Measurements from ENCODE around the gene HOXB2. TPM values are rescaled to one million over a fixed set of nuclear protein-coding genes. Genes with fewer than 3 reads are reported as not detected.

Gene HOXB2
- total and polyA plus RNA-seq, 9 of the 15 experiments (the other 6 are each of a cell fraction or from before 2014, with no cell fraction given) = 2.1 to 97.7 (median 21.2) TPM

GRCh38 chr17:48546137-48546923 lies 1.4 kb upstream of the HOXB2 start (continued):
- 0 out of 2 replicates have a peak, but pooled peaks have one; percentile 42 for TF ChIP-seq ZNF740 (CRISPR knock-in tag; IDR thresholded peaks at IDR 0.05)
- TF ChIP-seq ZNF740 (tag; IDR thresholded peaks at IDR 0.05) = peak in 1 of 2 experiments; percentile 41; a peak in 1 of 4 replicates
- no peak for TF ChIP-seq XRCC4 (IDR thresholded peaks at IDR 0.05; ENCODE audit: extremely low read depth, insufficient read depth, insufficient read length)
- TF ChIP-seq AFF1 (IDR thresholded peaks at IDR 0.05; ENCODE audit: low read depth in 1 of 2, partially characterized antibody in 2 of 2) = peak; percentile 16 to 46
- no peak for TF ChIP-seq ZNF79 (CRISPR knock-in tag; IDR thresholded peaks at IDR 0.05; ENCODE audit: low read depth)
- peak; percentile 29; the same call in 1 of the 2 replicates for TF ChIP-seq ETV1 (tag; conservative IDR thresholded peaks at IDR 0.05; ENCODE audit: low read depth)
- 0 out of 2 replicates have a peak, but pooled peaks have one; percentile 46 for TF ChIP-seq DNMT1 (IDR thresholded peaks at IDR 0.05)
- TF ChIP-seq JUND (IDR thresholded peaks at IDR 0.05; ENCODE audit: borderline replicate concordance, low read depth, low read length) = no peak; the same call in 1 of the 2 replicates
- 0 out of 3 replicates have a peak, but pooled peaks have one; percentile 6 for TF ChIP-seq JUND (tag; IDR thresholded peaks at IDR 0.05; ENCODE audit: borderline replicate concordance, low read depth, low read length)
- TF ChIP-seq ZBTB9 (CRISPR knock-in tag; IDR thresholded peaks at IDR 0.05) = peak; percentile 16; the same call in 1 of the 2 replicates
- TF ChIP-seq SMAD4 (CRISPR knock-in tag; conservative IDR thresholded peaks at IDR 0.05) = peak; percentile 10; the same call in 1 of the 2 replicates
- TF ChIP-seq SLC30A9 (CRISPR knock-in tag; IDR thresholded peaks at IDR 0.05) = no peak
- TF ChIP-seq TGIF2 (CRISPR knock-in tag; IDR thresholded peaks at IDR 0.05) = no peak
- no peak for TF ChIP-seq NFIX (CRISPR knock-in tag; IDR thresholded peaks at IDR 0.05; ENCODE audit: low read depth)
- TF ChIP-seq E2F8 (IDR thresholded peaks at IDR 0.05; ENCODE audit: low read depth, partially characterized antibody) = peak; percentile 21
- peak; percentile 48; the same call in 1 of the 2 replicates for TF ChIP-seq BRD4 (IDR thresholded peaks at IDR 0.05)
- peak in 1 of 2 experiments; percentile 69; a peak in 2 of 4 replicates for TF ChIP-seq RCOR1 (IDR thresholded peaks at IDR 0.05; ENCODE audit: borderline replicate concordance in 1 of 2, low read depth in 2 of 2, low read length in 2 of 2)
